HepG2 (cell line): ENCODE results near the gene ANTKMT. TPM values are rescaled to one million over a fixed set of nuclear protein-coding genes. Genes with fewer than 3 reads are reported as not detected.
"Not testable (repeated sequence)": the region's sequence is repeated elsewhere in the genome, so short reads cannot be mapped to it uniquely, and the experiment has no call there.

Experiments used
- ATAC-seq: fragments of 200-7000 bp; cut with Tn5 transposase; 3 replicates; pipeline ENCODE4 v1.9.1; 2020; ENCODE audit warnings: mild to moderate bottlenecking, moderate library complexity
- BruUV-seq: library from RNA; stranded (reverse); fragments of 400-500 nt; replicated peaks from 2 replicates; lab custom pipeline; 2021; lab: Mats Ljungman, UMichigan
- CTCF ChIA-PET: fragments of 300-600 bp; formaldehyde crosslinking; extraction: SDS; loops from one replicate; lab custom pipeline; 2021; ENCODE audit warnings: low total read pairs, inconsistent platforms, low intra/inter-chr PET ratio; lab: Yijun Ruan, JAX
- POLR2A ChIA-PET: fragments of 350-600 bp; sonication (Branson Sonifier 250); formaldehyde crosslinking; loops from one replicate; lab custom pipeline; 2020; ENCODE audit warnings: antibody characterized with exemption, inconsistent platforms; lab: Yijun Ruan, JAX
- DNase-seq: peaks from one replicate; pipeline ENCODE4 v3.0.0-alpha.2; 2015; ENCODE audit warnings: low spot score
- FAIRE-seq: peaks from 3 replicates; lab custom pipeline; 2011; peaks lifted over from hg19 to GRCh38; lab: Jason Lieb, UNC
- H2AFZ ChIP-seq: one replicate; pipeline ENCODE4 v1.6.1; 2011; ENCODE audit warnings: low read length, inconsistent platforms
- H3K27ac ChIP-seq: fragments of 300-600 bp; 3 replicates; pipeline ENCODE4 v1.8.0; 2011; ENCODE audit warnings: mixed run types, mild to moderate bottlenecking, mixed read lengths, low read length, inconsistent platforms; ENCODE audit not compliant: insufficient read depth; ENCODE audit errors: extremely low read length
- H3K27me3 ChIP-seq, 2 experiments: fragments of 200-600 bp in 1 of 2; 2 replicates in 1 of 2; 3 replicates in 1 of 2; pipeline versions ENCODE4 v1.6.0 to v1.8.0; 2011; ENCODE audit warnings: low read length in 2 of 2, mild to moderate bottlenecking in 2 of 2, moderate library complexity in 2 of 2, inconsistent platforms in 1 of 2; ENCODE audit not compliant: insufficient read depth in 2 of 2, control insufficient read depth in 1 of 2
- H3K36me3 ChIP-seq, 2 experiments: fragments of 200-600 bp in 1 of 2; replicated peaks in 1 of 2; 2 replicates in 1 of 2; 3 replicates in 1 of 2; pipeline versions ENCODE4 v1.5.1 to v1.8.0; 2011; ENCODE audit warnings: low read length in 2 of 2, inconsistent platforms in 1 of 2; ENCODE audit not compliant: insufficient read depth in 2 of 2, control insufficient read depth in 1 of 2
- H3K4me1 ChIP-seq: 2 replicates; pipeline ENCODE4 v1.5.1; 2012; ENCODE audit warnings: low read length, inconsistent platforms; ENCODE audit not compliant: insufficient read depth
- H3K4me2 ChIP-seq: 2 replicates; pipeline ENCODE4 v1.6.0; 2011; ENCODE audit warnings: low read depth, low read length, inconsistent platforms
- H3K4me3 ChIP-seq, 3 experiments: fragments of 200-600 bp in 1 of 3; sonication (generic), shearing (Covaris generic) in 1 of 3; replicated peaks in 1 of 3; 2 replicates each; pipeline ENCODE4 v1.5.1; 2011 to 2016; ENCODE audit warnings: low read length in 3 of 3, inconsistent platforms in 2 of 3, low read depth in 2 of 3, mild to moderate bottlenecking in 2 of 3, control low read depth in 1 of 3, mixed read lengths in 1 of 3; ENCODE audit not compliant: insufficient read depth in 1 of 3
- H3K79me2 ChIP-seq: one replicate; pipeline ENCODE4 v1.6.1; 2011; ENCODE audit warnings: low read length, inconsistent platforms; ENCODE audit not compliant: insufficient read depth
- H3K9ac ChIP-seq: 2 replicates; pipeline ENCODE4 v1.6.0; 2011; ENCODE audit warnings: mild to moderate bottlenecking, low read depth, low read length, inconsistent platforms; ENCODE audit not compliant: insufficient read depth
- H3K9me3 ChIP-seq: 2 replicates; pipeline ENCODE4 v1.5.1; 2012; ENCODE audit warnings: mild to moderate bottlenecking, low read length
- H4K20me1 ChIP-seq: 2 replicates; pipeline ENCODE4 v1.6.0; 2011; ENCODE audit warnings: inconsistent platforms, mild to moderate bottlenecking, low read length, moderate library complexity; ENCODE audit not compliant: insufficient read depth
- EED ChIP-seq: sonication (generic); formaldehyde crosslinking; IDR thresholded peaks from 2 replicates; pipeline ENCODE4 v1.5.0; 2020; ENCODE audit warnings: mild to moderate bottlenecking, missing genetic modification reagents
- GATAD1 ChIP-seq: IDR thresholded peaks from 2 replicates; pipeline ENCODE4 v1.6.1; 2016; ENCODE audit warnings: missing genetic modification reagents, missing compliant biosample characterization
- KDM6A ChIP-seq: IDR thresholded peaks from 2 replicates; pipeline ENCODE4 v1.6.1; 2016; ENCODE audit warnings: low read depth
- KLF16 ChIP-seq, 2 experiments: sonication (generic) in 1 of 2; formaldehyde crosslinking in 1 of 2; IDR thresholded peaks; 2 replicates each; pipeline versions ENCODE4 v1.6.1 to v1.8.0; 2016 to 2023; ENCODE audit warnings: missing genetic modification reagents in 2 of 2, missing compliant biosample characterization in 1 of 2
- KMT2A ChIP-seq: sonication (generic); formaldehyde crosslinking; IDR thresholded peaks from 2 replicates; pipeline ENCODE4 v1.4.0; 2020; ENCODE audit warnings: missing genetic modification reagents
- MAFK ChIP-seq, 2 experiments: IDR thresholded peaks in 1 of 2; conservative IDR thresholded peaks in 1 of 2; 2 replicates each; pipeline ENCODE4 v1.6.1; 2011; ENCODE audit warnings: improper control_type of control experiment in 2 of 2, low read length in 2 of 2
- PCBP1 ChIP-seq: fragments of 200-400 bp; formaldehyde crosslinking; IDR thresholded peaks from 2 replicates; pipeline ENCODE4 v1.6.1; 2017; ENCODE audit warnings: mild to moderate bottlenecking, low read depth, low read length, borderline replicate concordance
- RCOR2 ChIP-seq: IDR thresholded peaks from 2 replicates; pipeline ENCODE4 v1.6.1; 2016; ENCODE audit warnings: missing biosample characterization, missing genetic modification reagents
- ZNF33B ChIP-seq: sonication (generic); formaldehyde crosslinking; IDR thresholded peaks from 2 replicates; pipeline ENCODE4 v1.5.1; 2020; ENCODE audit warnings: mild to moderate bottlenecking, missing genetic modification reagents
- ZNF431 ChIP-seq: sonication (generic); formaldehyde crosslinking; IDR thresholded peaks from 2 replicates; pipeline ENCODE4 v1.9.0; 2022; ENCODE audit warnings: missing genetic modification reagents, low read depth, mild to moderate bottlenecking, borderline replicate concordance
- ZNF549 ChIP-seq: sonication (generic); formaldehyde crosslinking; IDR thresholded peaks from 2 replicates; pipeline ENCODE4 v1.5.0; 2020; ENCODE audit warnings: missing genetic modification reagents
- WGBS: methylation state at CpG from one replicate; pipeline ENCODE4 v1.1.6; 2017; ENCODE audit warnings: low lambda C conversion rate; 5-methylcytosine and 5-hydroxymethylcytosine counted together
- in situ Hi-C: cut with HindIII; loops from 2 replicates; pipeline ENCODE4 v1.10.0; 2017; ENCODE audit warnings: low pct_unique_long_range_greater_than_20kb; ENCODE audit not compliant: extremely low pct_ligation_motif_present
- intact Hi-C: fragments of 100-400 bp; cut with micrococcal nuclease; formaldehyde crosslinking; loops from one replicate; pipeline ENCODE4 v1.10.0; 2022; ENCODE audit not compliant: unreplicated experiment
- polyA plus RNA-seq, 8 experiments: library from polyadenylated mRNA; depleted of rRNA in 3 of 8; stranded (reverse) in 7 of 8; unstranded in 1 of 8; fragments of >200 nt; fragmentation: Illumina TruSeq in 4 of 8; extraction: Trizol in 4 of 8; gene quantifications; 2 replicates each; pipeline versions ENCODE4 v1.2.1 to v1.2.3, GENCODE V29; 2011 to 2016; ENCODE audit warnings: low read depth in 4 of 8, missing spikeins in 1 of 8, mixed read lengths in 1 of 8; ENCODE audit not compliant: insufficient read depth in 1 of 8
- total RNA-seq, 5 experiments: library from RNA; depleted of rRNA; stranded (reverse); fragments of >200 nt; fragmentation: Illumina TruSeq; extraction: Trizol; gene quantifications; 2 replicates each; pipeline ENCODE4 v1.2.3, GENCODE V29; 2016; ENCODE audit warnings: low read depth in 1 of 5
- TF ChIP-seq, protein P1 (sequence below): sonication (generic); formaldehyde crosslinking; IDR thresholded peaks from 2 replicates; pipeline ENCODE4 v1.4.0; 2020; ENCODE audit warnings: mild to moderate bottlenecking, missing genetic modification reagents

The ANTKMT gene
- total and polyA plus RNA-seq, 2 of the 13 experiments (the other 11 are each of a cell fraction or from before 2014, with no cell fraction given), result 7.5 to 47.8 TPM

DNA sequence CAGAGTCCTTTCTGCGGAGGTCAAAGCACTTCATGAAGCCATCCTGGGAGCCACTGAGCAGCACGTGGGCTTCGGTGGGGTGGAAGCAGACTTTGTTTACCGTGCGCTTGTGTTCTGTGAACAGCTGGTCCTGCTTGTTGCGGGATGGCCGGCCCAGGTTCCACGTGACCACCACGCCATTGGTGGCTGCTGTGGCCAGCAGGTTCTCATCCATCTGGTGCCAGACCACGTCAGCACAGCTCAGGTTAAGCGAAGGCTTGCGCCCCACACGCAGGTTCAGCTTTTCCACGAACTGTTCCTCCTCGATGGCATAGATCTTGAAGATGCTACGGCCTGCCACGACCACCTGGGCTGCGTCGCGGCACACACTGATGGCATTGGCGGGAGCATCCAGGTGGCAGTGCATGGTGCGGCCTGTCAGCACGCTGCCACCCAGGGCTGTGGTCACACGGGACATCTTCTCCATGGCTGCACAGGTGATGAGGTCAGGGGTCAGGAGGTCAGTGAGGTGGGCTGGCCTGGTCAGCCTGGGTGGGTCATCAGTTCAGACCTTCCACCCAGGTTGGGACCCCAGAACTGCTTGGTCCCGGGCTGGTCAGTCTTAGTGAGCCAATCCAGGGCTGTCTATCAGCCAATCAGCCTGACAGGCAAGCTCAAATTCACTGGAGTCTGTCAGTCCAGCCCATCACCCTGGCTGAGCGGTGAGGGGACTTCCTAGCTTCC lies 31.6 kb upstream of the ANTKMT start (continued):
- TF ChIP-seq ZNF549 (CRISPR knock-in tag) (no peak), GATAD1 (CRISPR knock-in tag) (no peak), EED (CRISPR knock-in tag) (no peak), ZNF33B (CRISPR knock-in tag) (no peak), ZNF431 (CRISPR knock-in tag) (0 out of 2 replicates have a peak, but pooled peaks have one; percentile 9), KDM6A (CRISPR knock-in tag) (no peak), MAFK (conservative IDR thresholded peaks at IDR 0.05 in 1 of 2, IDR thresholded peaks at IDR 0.05 in 1 of 2; ENCODE audit: low read length in 2 of 2) (no peak), KMT2A (CRISPR knock-in tag) (no peak), RCOR2 (CRISPR knock-in tag) (no peak), KLF16 (CRISPR knock-in tag; IDR thresholded peaks at IDR 0.05) (no peak)
- TF ChIP-seq, protein P1, sequence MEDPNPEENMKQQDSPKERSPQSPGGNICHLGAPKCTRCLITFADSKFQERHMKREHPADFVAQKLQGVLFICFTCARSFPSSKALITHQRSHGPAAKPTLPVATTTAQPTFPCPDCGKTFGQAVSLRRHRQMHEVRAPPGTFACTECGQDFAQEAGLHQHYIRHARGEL, result no peak
- TF ChIP-seq, all 625 proteins: peak for 14

DNA sequence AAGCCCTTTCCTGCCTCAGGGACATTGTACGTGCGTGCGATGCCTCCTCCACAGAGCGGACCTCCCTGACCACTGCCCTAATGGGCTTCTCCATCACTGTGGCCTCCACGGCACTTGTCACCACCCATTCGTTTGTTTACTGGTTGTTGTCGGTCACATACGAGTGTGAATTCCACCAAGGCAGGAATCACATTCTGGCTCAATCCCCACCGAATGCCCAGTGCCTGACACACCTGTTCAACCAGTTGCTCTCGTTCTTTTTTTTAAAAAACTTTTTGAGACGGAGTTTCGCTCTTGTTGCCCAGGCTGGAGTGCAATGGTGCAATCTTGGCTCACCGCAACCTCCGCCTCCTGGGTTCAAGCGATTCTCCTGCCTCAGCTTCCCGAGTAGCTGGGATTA lies 29.7 kb upstream of the ANTKMT start:
- H3K9me3 ChIP-seq, intact Hi-C loops, H3K36me3 ChIP-seq, FAIRE-seq, BruUV-seq, H3K9ac ChIP-seq, H3K79me2 ChIP-seq, DNase-seq, H4K20me1 ChIP-seq, ATAC-seq, H3K4me3 ChIP-seq, H3K4me2 ChIP-seq, CTCF ChIA-PET, in situ Hi-C loops, H2AFZ ChIP-seq, H3K27ac ChIP-seq, POLR2A ChIA-PET: not testable (repeated sequence)
- 88% methylated on average over 16 of the region's 16 CpGs for WGBS
- 0 out of 2 replicates have a peak, but pooled peaks have one; percentile 46 for TF ChIP-seq PCBP1
- peaks cover 7 to 29% of the 10 kb centered on the region in 2 experiments for H3K27me3 ChIP-seq
- H3K4me1 ChIP-seq, result peaks cover 26% of the 10 kb centered on the region
